ENCODE measurements around the gene PUS7L. TPM values are rescaled to one million over a fixed set of nuclear protein-coding genes. Genes with fewer than 3 reads are reported as not detected.
"Not testable (repeated sequence)": the region's sequence is repeated elsewhere in the genome, so short reads cannot be mapped to it uniquely, and the experiment has no call there.

The PUS7L gene
- total RNA-seq, 2 donors from 2014 or later, result 15.2 to 23.6 TPM

GRCh38 chr12:43722621-43723020 is 36.0 kb downstream of the PUS7L start:
- H3K9ac ChIP-seq (ENCODE audit: extremely low read depth, low read length, poor library complexity, severe bottlenecking), result no peak overlapping the region
- DNase-seq, result no peak
- no peaks in the 10 kb centered on the region for H3K27me3 ChIP-seq (ENCODE audit: control insufficient read depth, insufficient read depth, low read length, poor library complexity, severe bottlenecking)
- H3K36me3 ChIP-seq (ENCODE audit: control insufficient read depth, insufficient read depth, low read length), result no peaks in the 10 kb centered on the region
- no peak overlapping the region for H3K27ac Mint-ChIP-seq
- no peaks in the 10 kb centered on the region for H3K27me3 Mint-ChIP-seq (ENCODE audit: insufficient read depth)
- peaks cover 8% of the 10 kb centered on the region for H3K36me3 Mint-ChIP-seq (ENCODE audit: low read depth)
- no peak overlapping the region for H3K4me3 ChIP-seq (ENCODE audit: low read length)
- H3K9me3 ChIP-seq (ENCODE audit: control insufficient read depth, low read length), result no peaks in the 10 kb centered on the region
- no peak overlapping the region for H3K4me3 Mint-ChIP-seq
- no peak overlapping the region for H3K27ac ChIP-seq (ENCODE audit: low read depth, low read length)
- peaks cover 3% of the 10 kb centered on the region for H3K4me1 ChIP-seq (ENCODE audit: control insufficient read depth, insufficient read depth, low read length)
- peaks cover 15% of the 10 kb centered on the region for H3K4me1 Mint-ChIP-seq
- no peak for TF ChIP-seq CTCF (conservative IDR thresholded peaks at IDR 0.05)
- H3K9me3 Mint-ChIP-seq, result no peaks in the 10 kb centered on the region

GRCh38 chr12:43711348-43711747 is 47.2 kb downstream of the PUS7L start:
- Mint-ChIP-seq H3K27ac (no peak overlapping the region), H3K9me3 (no peaks in the 10 kb centered on the region), H3K36me3 (ENCODE audit: low read depth) (no peaks in the 10 kb centered on the region), H3K27me3 (ENCODE audit: insufficient read depth) (peaks cover 13% of the 10 kb centered on the region), H3K4me3 (no peak overlapping the region), H3K4me1 (no peaks in the 10 kb centered on the region)
- peaks cover 8% of the 10 kb centered on the region for H3K9me3 ChIP-seq (ENCODE audit: control insufficient read depth, low read length)
- H3K27me3 ChIP-seq (ENCODE audit: control insufficient read depth, insufficient read depth, low read length, poor library complexity, severe bottlenecking), result peaks cover 6% of the 10 kb centered on the region
- DNase-seq, result no peak
- no peak overlapping the region for H3K4me3 ChIP-seq (ENCODE audit: low read length)
- H3K9ac ChIP-seq (ENCODE audit: extremely low read depth, low read length, poor library complexity, severe bottlenecking), result no peak overlapping the region
- 100% methylated on average over 2 of the region's 2 CpGs; no CpG with 5 or more reads in 1 of the 2 experiments for WGBS, 2 experiments (ENCODE audit: insufficient coverage in 1 of 2, insufficient read length in 1 of 2)
- TF ChIP-seq CTCF (conservative IDR thresholded peaks at IDR 0.05), result no peak
- H3K27ac ChIP-seq (ENCODE audit: low read depth, low read length), result no peak overlapping the region
- H3K4me1 ChIP-seq (ENCODE audit: control insufficient read depth, insufficient read depth, low read length), result no peaks in the 10 kb centered on the region
- H3K36me3 ChIP-seq (ENCODE audit: control insufficient read depth, insufficient read depth, low read length), result no peaks in the 10 kb centered on the region

- not testable (repeated sequence) for H3K9ac ChIP-seq (ENCODE audit: extremely low read depth, low read length, poor library complexity, severe bottlenecking); H3K27ac Mint-ChIP-seq; H3K4me1 ChIP-seq (ENCODE audit: control insufficient read depth, insufficient read depth, low read length); H3K4me3 Mint-ChIP-seq; H3K4me3 ChIP-seq (ENCODE audit: low read length); H3K36me3 ChIP-seq (ENCODE audit: control insufficient read depth, insufficient read depth, low read length); H3K27ac ChIP-seq (ENCODE audit: low read depth, low read length); H3K36me3 Mint-ChIP-seq (ENCODE audit: low read depth); H3K9me3 Mint-ChIP-seq; H3K9me3 ChIP-seq (ENCODE audit: control insufficient read depth, low read length)
- Mint-ChIP-seq H3K27me3 (ENCODE audit: insufficient read depth) (peaks cover 33% of the 10 kb centered on the region), H3K4me1 (peaks cover 11% of the 10 kb centered on the region)
- peaks cover 50% of the 10 kb centered on the region for H3K27me3 ChIP-seq (ENCODE audit: control insufficient read depth, insufficient read depth, low read length, poor library complexity, severe bottlenecking)
- WGBS, 2 experiments (ENCODE audit: insufficient coverage in 1 of 2, insufficient read length in 1 of 2), result 66 to 91% methylated on average over 1 to 2 of the region's 2 CpGs
- DNase-seq, result peak; percentile 67
These were observed 54.8 kb downstream of the PUS7L start for GRCh38 chr12:43703772-43704171.

GRCh38 chr12:43701194-43701593 is 57.4 kb downstream of the PUS7L start:
- 86 to 100% methylated on average over 1 of the region's 1 CpG for WGBS, 2 experiments (ENCODE audit: insufficient coverage in 1 of 2, insufficient read length in 1 of 2)
- not testable (repeated sequence) for H3K9me3 ChIP-seq (ENCODE audit: control insufficient read depth, low read length); H3K4me1 ChIP-seq (ENCODE audit: control insufficient read depth, insufficient read depth, low read length); H3K9me3 Mint-ChIP-seq; H3K9ac ChIP-seq (ENCODE audit: extremely low read depth, low read length, poor library complexity, severe bottlenecking); H3K27ac Mint-ChIP-seq; H3K4me3 Mint-ChIP-seq; H3K36me3 Mint-ChIP-seq (ENCODE audit: low read depth); DNase-seq; H3K36me3 ChIP-seq (ENCODE audit: control insufficient read depth, insufficient read depth, low read length); H3K27ac ChIP-seq (ENCODE audit: low read depth, low read length); H3K4me3 ChIP-seq (ENCODE audit: low read length)
- peaks cover 42% of the 10 kb centered on the region for H3K27me3 ChIP-seq (ENCODE audit: control insufficient read depth, insufficient read depth, low read length, poor library complexity, severe bottlenecking)
- Mint-ChIP-seq H3K27me3 (ENCODE audit: insufficient read depth) (peaks cover 25% of the 10 kb centered on the region), H3K4me1 (peaks cover 11% of the 10 kb centered on the region)
